H9 (cell line): ENCODE results near the gene TNIK. TPM values are rescaled to one million over a fixed set of nuclear protein-coding genes. Genes with fewer than 3 reads are reported as not detected.

Experiments
- DNase-seq: peaks from one replicate; pipeline ENCODE4 v3.0.0-alpha.2; 2017
- H2AFZ ChIP-seq: one replicate; pipeline ENCODE4 v1.6.1; 2013; ENCODE audit warnings: mild to moderate bottlenecking, low read length, control low read depth, moderate library complexity
- H2AK5ac ChIP-seq: 2 replicates; pipeline ENCODE4 v1.6.1; 2013; ENCODE audit warnings: low read length, control low read depth, mixed read lengths; ENCODE audit not compliant: insufficient read length
- H2BK120ac ChIP-seq: one replicate; pipeline ENCODE4 v1.6.1; 2013; ENCODE audit warnings: low read depth, mild to moderate bottlenecking, low read length, control low read depth, inconsistent platforms; ENCODE audit not compliant: poor library complexity, severe bottlenecking
- H2BK12ac ChIP-seq: 2 replicates; pipeline ENCODE4 v1.6.1; 2013; ENCODE audit warnings: low read length, control low read depth, mixed read lengths, low read depth; ENCODE audit not compliant: insufficient read length
- H2BK15ac ChIP-seq: 2 replicates; pipeline ENCODE4 v1.6.1; 2013; ENCODE audit warnings: low read depth, low read length, control low read depth
- H2BK20ac ChIP-seq: one replicate; pipeline ENCODE4 v1.6.1; 2013; ENCODE audit warnings: low read depth, mild to moderate bottlenecking, low read length, control low read depth, inconsistent platforms; ENCODE audit not compliant: poor library complexity, severe bottlenecking
- H2BK5ac ChIP-seq: 2 replicates; pipeline ENCODE4 v1.6.1; 2013; ENCODE audit warnings: low read length, control low read depth, mixed read lengths; ENCODE audit not compliant: insufficient read length
- H3K14ac ChIP-seq: 2 replicates; pipeline ENCODE4 v1.6.1; 2013; ENCODE audit warnings: low read length, control low read depth; ENCODE audit not compliant: insufficient read depth
- H3K18ac ChIP-seq: 2 replicates; pipeline ENCODE4 v1.6.1; 2013; ENCODE audit warnings: low read depth, mild to moderate bottlenecking, mixed read lengths, low read length, control low read depth; ENCODE audit not compliant: insufficient read length
- H3K23ac ChIP-seq: 2 replicates; pipeline ENCODE4 v1.6.1; 2013; ENCODE audit warnings: low read length, control low read depth, mixed read lengths, low read depth; ENCODE audit not compliant: insufficient read length
- H3K23me2 ChIP-seq: 2 replicates; pipeline ENCODE4 v1.6.1; 2013; ENCODE audit warnings: low read depth, mild to moderate bottlenecking, mixed read lengths, low read length, control low read depth; ENCODE audit not compliant: insufficient read length, poor library complexity, severe bottlenecking
- H3K27ac ChIP-seq: 2 replicates; pipeline ENCODE4 v1.5.1; 2013; ENCODE audit warnings: low read length, control low read depth, mixed read lengths, low read depth; ENCODE audit not compliant: insufficient read length
- H3K27me3 ChIP-seq: 2 replicates; pipeline ENCODE4 v1.6.1; 2013; ENCODE audit warnings: low read length, control low read depth, inconsistent platforms; ENCODE audit not compliant: insufficient read depth
- H3K4ac ChIP-seq: 2 replicates; pipeline ENCODE4 v1.6.1; 2013; ENCODE audit warnings: low read depth, mild to moderate bottlenecking, control low read depth, inconsistent platforms, low read length, moderate library complexity
- H3K4me1 ChIP-seq: 2 replicates; pipeline ENCODE4 v1.6.1; 2013; ENCODE audit warnings: low read length, control low read depth, inconsistent platforms; ENCODE audit not compliant: insufficient read depth
- H3K4me2 ChIP-seq: 2 replicates; pipeline ENCODE4 v1.6.1; 2013; ENCODE audit warnings: low read length, control low read depth, mixed read lengths; ENCODE audit not compliant: insufficient read length, insufficient read depth
- H3K56ac ChIP-seq: 2 replicates; pipeline ENCODE4 v1.6.1; 2013; ENCODE audit warnings: low read depth, mild to moderate bottlenecking, mixed read lengths, low read length, control low read depth; ENCODE audit not compliant: insufficient read length
- H3K79me1 ChIP-seq: 2 replicates; pipeline ENCODE4 v1.6.1; 2013; ENCODE audit warnings: low read depth, mild to moderate bottlenecking, moderate library complexity, low read length, control low read depth, inconsistent platforms; ENCODE audit not compliant: insufficient read depth, poor library complexity, severe bottlenecking
- H3K79me2 ChIP-seq: 2 replicates; pipeline ENCODE4 v1.6.1; 2013; ENCODE audit warnings: low read length, control low read depth, inconsistent platforms; ENCODE audit not compliant: insufficient read depth
- H3K9ac ChIP-seq: 2 replicates; pipeline ENCODE4 v1.6.1; 2013; ENCODE audit warnings: low read length, control low read depth, mixed read lengths; ENCODE audit not compliant: insufficient read length; ENCODE audit errors: extremely low read depth
- H3K9me3 ChIP-seq: one replicate; pipeline ENCODE4 v1.6.1; 2013; ENCODE audit warnings: low read depth, low read length, inconsistent platforms; ENCODE audit not compliant: control insufficient read depth
- H3T11ph ChIP-seq: one replicate; pipeline ENCODE4 v1.6.1; 2013; ENCODE audit warnings: mild to moderate bottlenecking, low read length, control low read depth, inconsistent platforms
- H4K20me1 ChIP-seq: one replicate; pipeline ENCODE4 v1.6.1; 2013; ENCODE audit not compliant: control insufficient read depth, insufficient read length, insufficient read depth
- H4K5ac ChIP-seq: 2 replicates; pipeline ENCODE4 v1.6.1; 2013; ENCODE audit warnings: low read depth, mild to moderate bottlenecking, mixed read lengths, low read length, control low read depth; ENCODE audit not compliant: insufficient read length
- H4K8ac ChIP-seq: replicated peaks from 2 replicates; pipeline ENCODE4 v1.6.1; 2013; ENCODE audit warnings: low read length, control low read depth, mixed read lengths, low read depth; ENCODE audit not compliant: insufficient read length
- H4K91ac ChIP-seq: 2 replicates; pipeline ENCODE4 v1.6.1; 2013; ENCODE audit warnings: low read depth, mild to moderate bottlenecking, moderate library complexity, mixed read lengths, low read length, control low read depth; ENCODE audit not compliant: insufficient read length
- H3K27ac Mint-ChIP-seq, 3 experiments: 2 replicates in 2 of 3; 3 replicates in 1 of 3; pipeline ENCODE4 v1.8.0; 2020 to 2021; ENCODE audit warnings: mixed read lengths in 3 of 3, mild to moderate bottlenecking in 1 of 3, moderate library complexity in 1 of 3
- H3K27me3 Mint-ChIP-seq: 2 replicates; pipeline ENCODE4 v1.8.0; 2021; ENCODE audit warnings: low read depth, mild to moderate bottlenecking, moderate library complexity, mixed read lengths
- H3K36me3 Mint-ChIP-seq, 3 experiments: 2 replicates in 2 of 3; 3 replicates in 1 of 3; pipeline ENCODE4 v1.8.0; 2020 to 2021; ENCODE audit warnings: low read depth in 3 of 3, mixed read lengths in 3 of 3; ENCODE audit not compliant: insufficient read depth in 1 of 3
- H3K4me1 Mint-ChIP-seq, 2 experiments: 2 replicates each; pipeline ENCODE4 v1.8.0; 2020; ENCODE audit warnings: mixed read lengths in 2 of 2
- H3K4me3 Mint-ChIP-seq, 2 experiments: 2 replicates in 1 of 2; 3 replicates in 1 of 2; pipeline ENCODE4 v1.8.0; 2020 to 2021; ENCODE audit warnings: mild to moderate bottlenecking in 2 of 2, mixed read lengths in 2 of 2, moderate library complexity in 1 of 2
- H3K9me3 Mint-ChIP-seq, 2 experiments: 2 replicates in 1 of 2; 3 replicates in 1 of 2; pipeline ENCODE4 v1.8.0; 2020; ENCODE audit warnings: mild to moderate bottlenecking in 2 of 2, mixed read lengths in 2 of 2, moderate library complexity in 1 of 2
- CTCF ChIP-seq: fragments of 200-600 bp; sonication (generic); conservative IDR thresholded peaks from 3 replicates; pipeline ENCODE4 v1.8.0; 2021; ENCODE audit warnings: antibody characterized with exemption, mild to moderate bottlenecking
- WGBS: extraction: QIAGEN DNeasy Blood & Tissue Kit; methylation state at CpG from one replicate; pipeline ENCODE4 v1.1.7; 2013; ENCODE audit warnings: missing lambda C conversion rate, low lambda C conversion rate, mixed read lengths; ENCODE audit not compliant: insufficient read length; ENCODE audit errors: extremely low coverage; 5-methylcytosine and 5-hydroxymethylcytosine counted together
- total RNA-seq: library from RNA; stranded (reverse); gene quantifications from 2 replicates; pipeline ENCODE4 v1.2.1, GENCODE V29; 2021

TNIK gene
- total RNA-seq, 1 experiment from 2014 or later, result 15.9 TPM

- no peak overlapping the region for H2BK120ac ChIP-seq
- no peak overlapping the region for H3T11ph ChIP-seq
- no peaks in the 10 kb centered on the region for H3K27me3 ChIP-seq
- Mint-ChIP-seq H3K4me3 (no peak overlapping the region), H3K27me3 (no peaks in the 10 kb centered on the region), H3K4me1 (peaks cover 6 to 11% of the 10 kb centered on the region in 2 experiments; a peak in 3 of 4 replicates), H3K36me3 (peaks cover 4 to 13% (median 5%) of the 10 kb centered on the region in 3 experiments; a peak in 5 of 7 replicates), H3K27ac (no peak overlapping the region; a peak in 1 of 7 replicates), H3K9me3 (peaks cover 2 to 3% of the 10 kb centered on the region in 2 experiments; a peak in 2 of 5 replicates)
- no peak for DNase-seq
- H2AFZ ChIP-seq, result no peak overlapping the region
- H4K8ac ChIP-seq, result no peak overlapping the region
- no peaks in the 10 kb centered on the region for H3K4me1 ChIP-seq
- H3K23me2 ChIP-seq, result no peaks in the 10 kb centered on the region
- no peak overlapping the region for H2BK5ac ChIP-seq
- no peak overlapping the region for H3K23ac ChIP-seq
- no peak for TF ChIP-seq CTCF
- no peak overlapping the region for H2BK15ac ChIP-seq
- no peak overlapping the region for H2BK20ac ChIP-seq
- no peaks in the 10 kb centered on the region for H3K79me1 ChIP-seq
- H3K4me2 ChIP-seq, result no peak overlapping the region
- H3K27ac ChIP-seq, result no peak overlapping the region
- no peak overlapping the region for H3K14ac ChIP-seq
- no peak overlapping the region for H3K56ac ChIP-seq
- no peak overlapping the region for H4K5ac ChIP-seq
- no peaks in the 10 kb centered on the region for H3K9me3 ChIP-seq
- H4K20me1 ChIP-seq, result no peaks in the 10 kb centered on the region
- H3K79me2 ChIP-seq, result 0 out of 2 replicates have a peak, but pooled peaks cover 1% of the 10 kb centered on the region
- no peak overlapping the region for H3K4ac ChIP-seq
- H4K91ac ChIP-seq, result no peak overlapping the region
- WGBS, result no CpG with 5 or more reads among the region's 4 CpGs
- H3K9ac ChIP-seq, result no peak overlapping the region
- no peak overlapping the region for H3K18ac ChIP-seq
- H2BK12ac ChIP-seq, result no peak overlapping the region
- no peak overlapping the region for H2AK5ac ChIP-seq
These were observed 232.0 kb downstream of the TNIK start for GRCh38 chr3:171228240-171228639.
